ENCODE measurements around the gene TYMP.
A peak's percentile ranks its signal among the peaks of the same experiment; 100 is the strongest.

The TYMP gene

GRCh38 chr22:50529897-50530579, at the start of gene TYMP:
Gene TYMP, minus strand, starts transcription at chr22:50530012. Its CDS starts 303 bp downstream, at chr22:50529709.
- peak; percentile 63 for DNase-seq

DNA sequence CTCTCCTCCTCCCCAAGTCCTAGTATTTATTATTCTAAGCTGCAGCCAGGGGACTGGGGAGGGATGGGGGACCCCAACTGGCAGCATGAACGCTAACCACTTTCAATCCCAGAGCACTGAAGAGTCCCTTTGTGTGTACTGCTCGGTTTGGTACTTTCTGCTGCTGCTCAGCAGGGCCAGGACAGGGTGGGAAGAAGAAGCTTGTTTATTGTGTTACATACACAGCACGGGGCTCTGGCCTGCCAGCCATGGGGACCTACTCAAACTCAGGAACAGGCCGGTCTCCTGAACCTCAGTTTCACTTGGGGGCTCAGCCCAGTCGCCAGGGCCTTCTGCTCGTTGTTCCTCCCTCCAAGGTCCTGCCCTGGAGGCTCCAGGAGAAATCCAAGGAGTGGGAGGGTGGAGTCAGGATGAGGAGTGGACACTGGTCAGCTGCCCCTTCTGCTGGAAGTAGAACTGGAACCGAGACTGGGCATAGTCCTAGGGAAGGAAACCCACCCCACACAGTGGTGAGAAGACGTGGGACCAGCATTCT, 49.0 kb upstream of the TYMP start:
- no peak for DNase-seq

DNA sequence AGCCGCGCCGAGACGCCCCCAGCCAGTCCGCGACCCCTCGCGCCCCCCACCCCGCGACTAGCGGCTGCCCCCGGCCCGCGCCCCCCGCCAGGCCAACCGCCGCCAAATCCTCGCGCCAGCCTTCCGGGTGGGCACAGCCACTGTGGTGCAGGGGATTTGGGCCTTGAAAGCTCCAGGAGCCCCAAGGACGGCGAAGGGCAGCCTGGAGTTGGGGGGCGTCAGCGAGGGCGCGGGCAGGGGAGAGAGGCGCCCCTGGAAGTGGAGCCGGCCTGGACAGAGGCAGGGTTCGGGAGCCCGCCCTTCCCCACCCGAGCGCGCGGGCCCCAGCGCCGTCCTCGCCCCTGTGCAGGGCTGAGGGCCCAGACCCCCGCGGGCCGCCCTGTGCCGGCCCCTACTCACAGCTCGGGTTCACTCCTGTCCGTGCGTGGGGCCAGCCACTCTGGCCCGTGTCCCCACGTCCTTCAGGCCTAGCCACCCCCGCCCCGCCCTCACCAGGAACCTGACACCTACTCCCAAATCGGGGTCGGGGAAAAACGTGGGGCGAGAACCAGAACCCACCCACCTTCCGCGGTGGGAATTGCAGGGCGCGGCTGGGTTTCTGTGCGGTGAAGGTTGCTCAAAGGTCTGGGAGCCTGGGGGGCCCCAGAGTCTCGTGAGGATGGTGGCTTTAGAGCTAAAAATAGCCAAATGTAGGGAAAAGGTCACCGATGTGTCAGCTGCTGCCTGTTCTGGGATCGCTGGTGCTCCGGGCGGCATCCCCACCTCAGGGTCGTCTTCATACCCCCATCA, 48.4 kb upstream of the TYMP start, which contains the start of gene CPT1B:
Gene CPT1B (minus strand): TSS at position 441 of the 789 bp plus-strand sequence. CDS start 512 bp downstream, outside the sequence.
- DNase-seq, result no peak

- no peak for DNase-seq
Observed at GRCh38 chr22:50577697-50577986, 47.8 kb upstream of the TYMP start.

GRCh38 chr22:50576806-50577696, 47.2 kb upstream of the TYMP start:
- DNase-seq, result no peak

- no peak for DNase-seq
Observed at GRCh38 chr22:50576070-50576469, 46.3 kb upstream of the TYMP start.

DNA sequence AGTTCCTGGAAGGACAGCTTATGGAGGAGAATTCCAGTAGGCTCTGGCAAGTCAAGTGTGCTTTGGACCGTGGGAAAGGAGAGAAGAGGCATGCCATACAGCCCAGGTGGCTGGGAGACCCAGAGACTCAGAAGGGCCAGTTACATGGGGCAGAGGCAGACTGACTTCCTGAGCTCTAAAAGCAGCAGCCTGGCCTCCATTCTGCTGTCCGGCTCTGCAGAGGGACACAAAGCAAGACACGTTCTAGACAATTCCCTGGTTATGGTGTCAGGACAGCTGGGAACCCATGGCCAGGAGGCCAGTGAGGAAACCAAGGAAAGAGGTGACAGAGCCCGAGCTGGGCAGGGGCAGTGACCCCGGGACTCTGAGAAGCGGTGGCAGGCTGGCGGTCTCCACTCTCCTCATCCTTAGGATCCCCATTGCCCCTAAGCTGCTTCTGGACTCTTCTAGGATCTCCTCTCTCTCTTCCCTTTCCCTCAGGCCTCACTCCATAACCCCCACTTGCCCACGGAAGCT, 45.7 kb upstream of the TYMP start:
- no peak for DNase-seq

- no peak for DNase-seq
Observed at GRCh38 chr22:50574383-50574755, 44.6 kb upstream of the TYMP start.

GRCh38 chr22:50573491-50574382, 43.9 kb upstream of the TYMP start:
- no peak for DNase-seq

- DNase-seq, result no peak
Observed at GRCh38 chr22:50572965-50573364, 43.2 kb upstream of the TYMP start.

DNA sequence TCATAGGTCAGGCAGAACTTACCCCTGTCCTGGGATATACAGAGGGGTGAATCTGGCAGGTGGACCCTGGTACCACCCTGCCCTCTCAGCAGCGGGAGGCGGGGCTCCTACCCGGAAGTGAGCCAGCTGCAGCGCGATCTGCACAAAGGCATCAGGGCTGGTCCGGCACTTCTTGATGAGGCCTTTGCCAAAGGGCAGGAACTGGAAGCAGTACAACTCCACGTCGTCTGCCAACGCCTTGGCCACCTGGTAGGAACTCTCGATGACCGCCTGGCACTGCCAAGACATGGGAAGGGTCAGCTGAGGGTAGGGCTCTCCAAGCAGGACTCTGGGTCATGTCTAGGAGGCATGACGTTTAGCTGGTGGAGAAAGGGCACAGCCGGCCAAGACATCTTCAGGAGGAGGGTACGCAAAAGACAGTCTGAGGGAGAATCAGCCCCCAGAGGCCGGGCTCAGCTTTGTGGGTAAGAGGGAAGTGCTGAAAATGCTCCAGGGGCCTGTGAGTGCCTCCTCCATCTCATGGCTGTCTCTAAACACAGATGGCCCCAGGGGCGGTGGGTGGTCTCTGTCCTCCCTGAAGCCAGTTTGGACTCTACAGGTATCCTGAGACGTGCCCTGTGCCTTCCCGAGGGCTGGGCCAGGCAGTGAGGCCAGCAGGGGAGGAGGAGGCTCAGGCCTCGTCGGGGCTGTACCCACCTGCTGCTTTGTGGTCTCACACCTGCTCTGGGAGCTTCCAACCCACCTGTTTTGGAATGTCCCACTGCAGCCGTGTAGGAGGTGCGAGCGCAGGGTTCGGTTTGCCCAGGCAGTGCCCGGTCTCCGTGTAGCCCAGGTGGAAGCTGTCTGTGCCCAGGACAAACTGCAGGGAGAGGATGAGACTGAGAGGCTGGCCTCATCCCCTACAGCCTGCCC, 41.7 kb upstream of the TYMP start:
- DNase-seq, result no peak

DNA sequence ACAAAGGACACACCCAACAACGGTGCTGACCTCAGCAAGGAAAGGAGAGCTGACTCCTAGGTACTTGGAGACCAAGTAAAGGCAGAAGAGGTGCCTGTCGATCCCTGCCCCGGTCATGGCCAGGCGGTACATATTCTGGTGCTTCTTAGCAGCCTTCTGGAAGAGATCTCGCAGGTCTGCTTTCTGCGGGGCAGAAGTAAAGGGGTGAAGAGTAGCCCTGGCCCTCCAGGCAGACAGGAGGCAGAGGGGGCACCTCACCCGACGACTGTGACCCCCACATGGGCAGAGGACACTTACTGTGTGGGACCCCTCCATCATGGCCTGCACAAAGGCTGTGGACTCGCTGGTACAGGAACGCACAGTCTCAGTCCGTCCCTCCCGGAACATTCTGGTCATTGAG, 41.0 kb upstream of the TYMP start:
- DNase-seq, result no peak

GRCh38 chr22:50569896-50570535, 40.2 kb upstream of the TYMP start:
- no peak for DNase-seq

- no peak for DNase-seq
Observed at GRCh38 chr22:50569041-50569459, 39.2 kb upstream of the TYMP start.

- no peak for DNase-seq
Observed at GRCh38 chr22:50568626-50569025, 38.8 kb upstream of the TYMP start.

GRCh38 chr22:50567721-50568252, 38.0 kb upstream of the TYMP start:
- DNase-seq, result no peak

GRCh38 chr22:50564289-50564688, 34.5 kb upstream of the TYMP start:
- DNase-seq, result no peak

- no peak for DNase-seq
Observed at GRCh38 chr22:50563413-50564160, 33.8 kb upstream of the TYMP start.
